Astrocyte (in vitro differentiated cells and primary cell): ENCODE data around the gene PCSK1N. TPM values are rescaled to one million over a fixed set of nuclear protein-coding genes. Genes with fewer than 3 reads are reported as not detected.

Experiments
- DNase-seq: peaks from one replicate; pipeline ENCODE4 v3.0.0-alpha.2; 2010; ENCODE audit warnings: low read depth
- FAIRE-seq: peaks from 2 replicates; lab custom pipeline; 2011; peaks lifted over from hg19 to GRCh38; lab: Jason Lieb, UNC
- H2AFZ ChIP-seq: 2 replicates; pipeline ENCODE4 v1.6.0; 2012; ENCODE audit warnings: low read depth, low read length, inconsistent platforms
- H3K27ac ChIP-seq: 2 replicates; pipeline ENCODE4 v1.5.1; 2011; ENCODE audit warnings: low read depth, low read length, inconsistent platforms
- H3K27me3 ChIP-seq: 2 replicates; pipeline ENCODE4 v1.6.0; 2011; ENCODE audit warnings: low read length, inconsistent platforms; ENCODE audit not compliant: insufficient read depth
- H3K36me3 ChIP-seq: 2 replicates; pipeline ENCODE4 v1.5.1; 2011; ENCODE audit warnings: low read length, inconsistent platforms; ENCODE audit not compliant: insufficient read depth
- H3K4me1 ChIP-seq: 2 replicates; pipeline ENCODE4 v1.5.1; 2011; ENCODE audit warnings: low read length, inconsistent platforms; ENCODE audit not compliant: insufficient read depth
- H3K4me2 ChIP-seq: 2 replicates; pipeline ENCODE4 v1.6.0; 2012; ENCODE audit warnings: low read length, inconsistent platforms
- H3K4me3 ChIP-seq: 2 replicates; pipeline ENCODE4 v1.5.1; 2011; ENCODE audit warnings: low read depth, mild to moderate bottlenecking, low read length, inconsistent platforms; ENCODE audit not compliant: insufficient read depth
- H3K79me2 ChIP-seq: 2 replicates; pipeline ENCODE4 v1.6.0; 2012; ENCODE audit warnings: mild to moderate bottlenecking, low read length, inconsistent platforms; ENCODE audit not compliant: insufficient read depth
- H3K9ac ChIP-seq: 2 replicates; pipeline ENCODE4 v1.6.0; 2012; ENCODE audit warnings: mild to moderate bottlenecking, low read length, inconsistent platforms
- H3K9me3 ChIP-seq: 2 replicates; pipeline ENCODE4 v1.5.1; 2012; ENCODE audit warnings: low read depth, mild to moderate bottlenecking, low read length, inconsistent platforms; ENCODE audit not compliant: insufficient read depth
- H4K20me1 ChIP-seq: 2 replicates; pipeline ENCODE4 v1.6.0; 2012; ENCODE audit warnings: low read length, inconsistent platforms; ENCODE audit not compliant: insufficient read depth
- H3K27ac Mint-ChIP-seq: one replicate; pipeline ENCODE4 v1.8.0; 2021; ENCODE audit warnings: mild to moderate bottlenecking, mixed read lengths; ENCODE audit not compliant: unreplicated experiment
- H3K27me3 Mint-ChIP-seq: one replicate; pipeline ENCODE4 v1.8.0; 2021; ENCODE audit warnings: low read depth, mixed read lengths; ENCODE audit not compliant: unreplicated experiment
- H3K36me3 Mint-ChIP-seq: one replicate; pipeline ENCODE4 v1.8.0; 2021; ENCODE audit warnings: low read depth, mixed read lengths; ENCODE audit not compliant: unreplicated experiment
- H3K4me1 Mint-ChIP-seq: one replicate; pipeline ENCODE4 v1.8.0; 2021; ENCODE audit warnings: low read depth, mixed read lengths; ENCODE audit not compliant: unreplicated experiment
- H3K4me3 Mint-ChIP-seq: one replicate; pipeline ENCODE4 v1.8.0; 2021; ENCODE audit warnings: mild to moderate bottlenecking, moderate library complexity, mixed read lengths; ENCODE audit not compliant: unreplicated experiment
- H3K9me3 Mint-ChIP-seq: one replicate; pipeline ENCODE4 v1.8.0; 2021; ENCODE audit warnings: mild to moderate bottlenecking, mixed read lengths; ENCODE audit not compliant: unreplicated experiment
- CTCF ChIP-seq: IDR thresholded peaks from 2 replicates; pipeline ENCODE4 v1.5.1; 2011; ENCODE audit warnings: low read depth, mild to moderate bottlenecking, inconsistent platforms, low read length, moderate library complexity; ENCODE audit not compliant: insufficient read depth
- EZH2 ChIP-seq: IDR thresholded peaks from 2 replicates; pipeline ENCODE4 v1.6.1; 2012; ENCODE audit warnings: mild to moderate bottlenecking, low read length, inconsistent platforms; ENCODE audit not compliant: insufficient read depth
- total RNA-seq: library from RNA; stranded (reverse); gene quantifications from 2 replicates; pipeline ENCODE4 v1.2.1, GENCODE V29; 2021

The PCSK1N gene
- total RNA-seq, 1 donor from 2014 or later: 62.0 TPM

DNA sequence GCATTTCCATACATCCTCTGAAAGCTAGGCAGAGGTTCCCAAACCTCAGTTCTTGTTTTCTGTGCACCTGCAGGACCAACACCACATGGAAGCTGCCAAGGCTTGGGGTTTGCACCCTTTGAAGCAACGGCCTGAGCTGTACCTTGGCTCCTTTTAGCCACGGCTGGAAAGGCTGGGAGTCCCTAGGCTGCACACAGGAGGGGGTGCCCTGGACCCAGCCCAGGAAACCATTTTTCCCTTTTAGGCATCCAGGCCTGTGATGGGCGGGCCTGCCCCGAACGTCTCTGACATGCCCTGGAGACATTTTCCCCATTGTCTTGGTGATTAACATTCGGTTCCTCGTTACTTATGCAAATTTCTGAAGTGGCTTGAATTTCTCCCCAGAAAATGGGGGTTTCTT is 17.4 kb upstream of the PCSK1N start:
- Histone ChIP-seq H3K4me1 (no peaks in the 10 kb centered on the region), H2AFZ (no peak overlapping the region), H3K27ac (no peak overlapping the region), H3K79me2 (no peaks in the 10 kb centered on the region), H3K4me2 (no peak overlapping the region), H4K20me1 (no peaks in the 10 kb centered on the region), H3K4me3 (no peak overlapping the region), H3K9ac (no peak overlapping the region), H3K9me3 (no peaks in the 10 kb centered on the region), H3K36me3 (no peaks in the 10 kb centered on the region), H3K27me3 (no peaks in the 10 kb centered on the region)
- H3K4me1 Mint-ChIP-seq: no peaks in the 10 kb centered on the region
- no peak overlapping the region for H3K4me3 Mint-ChIP-seq
- TF ChIP-seq CTCF: no peak
- TF ChIP-seq EZH2: no peak
- no peak overlapping the region for H3K27ac Mint-ChIP-seq
- no peaks in the 10 kb centered on the region for H3K9me3 Mint-ChIP-seq
- DNase-seq: no peak
- H3K27me3 Mint-ChIP-seq: peaks cover 9% of the 10 kb centered on the region
- FAIRE-seq: no peak
- no peaks in the 10 kb centered on the region for H3K36me3 Mint-ChIP-seq

- H3K4me3 ChIP-seq: no peak overlapping the region
- H3K36me3 ChIP-seq: no peaks in the 10 kb centered on the region
- no peaks in the 10 kb centered on the region for H3K36me3 Mint-ChIP-seq
- no peaks in the 10 kb centered on the region for H3K79me2 ChIP-seq
- no peak overlapping the region for H3K27ac Mint-ChIP-seq
- no peak overlapping the region for H3K4me2 ChIP-seq
- no peak overlapping the region for H3K9ac ChIP-seq
- H3K27ac ChIP-seq: no peak overlapping the region
- FAIRE-seq: peak; percentile 34
- TF ChIP-seq EZH2: no peak
- TF ChIP-seq CTCF: no peak
- H4K20me1 ChIP-seq: no peaks in the 10 kb centered on the region
- no peaks in the 10 kb centered on the region for H3K4me1 ChIP-seq
- H2AFZ ChIP-seq: no peak overlapping the region
- no peaks in the 10 kb centered on the region for H3K9me3 Mint-ChIP-seq
- H3K4me3 Mint-ChIP-seq: no peak overlapping the region
- H3K9me3 ChIP-seq: no peaks in the 10 kb centered on the region
- DNase-seq: no peak
- H3K4me1 Mint-ChIP-seq: no peaks in the 10 kb centered on the region
- no peaks in the 10 kb centered on the region for H3K27me3 ChIP-seq
- peaks cover 5% of the 10 kb centered on the region for H3K27me3 Mint-ChIP-seq
Observed at GRCh38 chrX:48848847-48849246, 13.4 kb upstream of the PCSK1N start.

- Histone ChIP-seq H3K4me1 (no peaks in the 10 kb centered on the region), H3K27ac (no peak overlapping the region), H3K79me2 (no peaks in the 10 kb centered on the region), H2AFZ (no peak overlapping the region), H4K20me1 (no peaks in the 10 kb centered on the region), H3K36me3 (no peaks in the 10 kb centered on the region), H3K4me3 (no peak overlapping the region), H3K9ac (no peak overlapping the region), H3K4me2 (no peak overlapping the region), H3K27me3 (no peaks in the 10 kb centered on the region), H3K9me3 (no peaks in the 10 kb centered on the region)
- Mint-ChIP-seq H3K36me3 (no peaks in the 10 kb centered on the region), H3K27me3 (peaks cover 2% of the 10 kb centered on the region), H3K9me3 (no peaks in the 10 kb centered on the region), H3K27ac (no peak overlapping the region), H3K4me3 (no peak overlapping the region), H3K4me1 (no peaks in the 10 kb centered on the region)
- no peak for DNase-seq
- no peak for TF ChIP-seq EZH2
- TF ChIP-seq CTCF: no peak
- FAIRE-seq: no peak
Observed at GRCh38 chrX:48839686-48840085, 4.3 kb upstream of the PCSK1N start.
